Activated T-cell treated with anti-CD3 and anti-CD28 coated beads, Interleukin-2, amount 50 U/mL, for 48 hours (primary cell): Measurements from ENCODE around the gene METTL21A.

Source experiments
- DNase-seq, 2 experiments: peaks; one replicate each; pipeline ENCODE4 v3.0.0-alpha.2; 2020

METTL21A gene

GRCh38 chr2:207621501-207622039 is 3.6 kb downstream of the METTL21A start:
- no peak for DNase-seq

- no peak for DNase-seq
These were observed 5.4 kb downstream of the METTL21A start for GRCh38 chr2:207619764-207620203.

- DNase-seq: no peak
These were observed 8.1 kb downstream of the METTL21A start for GRCh38 chr2:207617011-207617671.

- DNase-seq: no peak
These were observed 9.0 kb downstream of the METTL21A start for GRCh38 chr2:207616185-207616584.

- no peak for DNase-seq
These were observed 10.4 kb downstream of the METTL21A start for GRCh38 chr2:207614824-207615223.

GRCh38 chr2:207612714-207613113 is 12.5 kb downstream of the METTL21A start:
- no peak for DNase-seq

GRCh38 chr2:207606829-207607228 is 18.4 kb downstream of the METTL21A start:
- no peak for DNase-seq

GRCh38 chr2:207606399-207606798 is 18.8 kb downstream of the METTL21A start:
- no peak for DNase-seq

GRCh38 chr2:207603486-207603885 is 21.7 kb downstream of the METTL21A start:
- no peak for DNase-seq

- DNase-seq: no peak
These were observed 23.4 kb downstream of the METTL21A start for GRCh38 chr2:207601774-207602173.

- DNase-seq: no peak
These were observed 25.0 kb downstream of the METTL21A start for GRCh38 chr2:207600231-207600630.

GRCh38 chr2:207599636-207600035 is 25.6 kb downstream of the METTL21A start:
- no peak for DNase-seq

GRCh38 chr2:207594731-207595130 is 30.5 kb downstream of the METTL21A start:
- no peak for DNase-seq

- no peak for DNase-seq
These were observed 30.9 kb downstream of the METTL21A start for GRCh38 chr2:207594264-207594663.

GRCh38 chr2:207593277-207593676 is 31.9 kb downstream of the METTL21A start:
- no peak for DNase-seq

- no peak for DNase-seq
These were observed 36.1 kb downstream of the METTL21A start for GRCh38 chr2:207589143-207589542.

GRCh38 chr2:207587305-207587704 is 37.9 kb downstream of the METTL21A start:
- no peak for DNase-seq

- no peak for DNase-seq
These were observed 40.2 kb downstream of the METTL21A start for GRCh38 chr2:207584952-207585351.

- no peak for DNase-seq
These were observed 53.8 kb downstream of the METTL21A start for GRCh38 chr2:207571370-207571769.

- DNase-seq: no peak
These were observed 57.5 kb downstream of the METTL21A start for GRCh38 chr2:207567671-207568070.

- DNase-seq: no peak
These were observed 59.3 kb downstream of the METTL21A start for GRCh38 chr2:207565736-207566500.
